ENCODE measurements around the gene FAM168A.

DNA sequence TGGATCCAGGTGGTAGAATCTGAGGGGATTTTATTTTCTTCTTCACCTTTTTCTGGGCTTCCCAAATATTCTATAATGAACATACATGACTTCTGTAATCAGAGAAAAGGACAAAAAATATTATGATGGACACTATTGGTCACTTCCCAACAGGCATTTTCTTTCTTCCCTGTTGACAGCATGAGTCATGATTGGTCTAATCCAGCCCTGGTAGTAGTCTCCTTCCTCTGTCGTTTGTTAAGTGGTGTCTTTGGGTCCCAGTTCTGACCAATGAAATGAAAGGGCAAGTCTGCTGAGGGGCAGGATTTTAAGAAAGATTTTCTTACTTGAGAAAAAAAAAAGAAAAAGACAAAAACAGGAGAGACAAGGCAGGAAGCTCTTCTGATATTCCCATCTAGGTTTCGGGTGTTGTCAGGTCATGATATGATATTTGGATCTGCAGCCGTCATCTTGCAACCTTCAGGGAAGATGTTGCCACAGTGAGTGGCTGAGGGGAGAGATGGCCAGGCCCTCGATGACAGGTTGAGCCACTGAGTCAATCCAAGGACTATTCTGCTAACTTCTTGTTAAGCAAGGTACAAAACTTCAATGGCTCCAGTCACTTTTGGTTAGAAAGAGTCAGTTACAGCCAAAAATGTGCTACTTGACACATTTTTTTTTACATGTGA lies 25.1 kb upstream of the FAM168A start:
- TF ChIP-seq, protein P1, sequence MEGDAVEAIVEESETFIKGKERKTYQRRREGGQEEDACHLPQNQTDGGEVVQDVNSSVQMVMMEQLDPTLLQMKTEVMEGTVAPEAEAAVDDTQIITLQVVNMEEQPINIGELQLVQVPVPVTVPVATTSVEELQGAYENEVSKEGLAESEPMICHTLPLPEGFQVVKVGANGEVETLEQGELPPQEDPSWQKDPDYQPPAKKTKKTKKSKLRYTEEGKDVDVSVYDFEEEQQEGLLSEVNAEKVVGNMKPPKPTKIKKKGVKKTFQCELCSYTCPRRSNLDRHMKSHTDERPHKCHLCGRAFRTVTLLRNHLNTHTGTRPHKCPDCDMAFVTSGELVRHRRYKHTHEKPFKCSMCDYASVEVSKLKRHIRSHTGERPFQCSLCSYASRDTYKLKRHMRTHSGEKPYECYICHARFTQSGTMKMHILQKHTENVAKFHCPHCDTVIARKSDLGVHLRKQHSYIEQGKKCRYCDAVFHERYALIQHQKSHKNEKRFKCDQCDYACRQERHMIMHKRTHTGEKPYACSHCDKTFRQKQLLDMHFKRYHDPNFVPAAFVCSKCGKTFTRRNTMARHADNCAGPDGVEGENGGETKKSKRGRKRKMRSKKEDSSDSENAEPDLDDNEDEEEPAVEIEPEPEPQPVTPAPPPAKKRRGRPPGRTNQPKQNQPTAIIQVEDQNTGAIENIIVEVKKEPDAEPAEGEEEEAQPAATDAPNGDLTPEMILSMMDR (IDR thresholded peaks at IDR 0.05): no peak
- TF ChIP-seq POLR2A (IDR thresholded peaks at IDR 0.05): no peak
